ENCODE data around the gene SGCA.

Gene SGCA

DNA sequence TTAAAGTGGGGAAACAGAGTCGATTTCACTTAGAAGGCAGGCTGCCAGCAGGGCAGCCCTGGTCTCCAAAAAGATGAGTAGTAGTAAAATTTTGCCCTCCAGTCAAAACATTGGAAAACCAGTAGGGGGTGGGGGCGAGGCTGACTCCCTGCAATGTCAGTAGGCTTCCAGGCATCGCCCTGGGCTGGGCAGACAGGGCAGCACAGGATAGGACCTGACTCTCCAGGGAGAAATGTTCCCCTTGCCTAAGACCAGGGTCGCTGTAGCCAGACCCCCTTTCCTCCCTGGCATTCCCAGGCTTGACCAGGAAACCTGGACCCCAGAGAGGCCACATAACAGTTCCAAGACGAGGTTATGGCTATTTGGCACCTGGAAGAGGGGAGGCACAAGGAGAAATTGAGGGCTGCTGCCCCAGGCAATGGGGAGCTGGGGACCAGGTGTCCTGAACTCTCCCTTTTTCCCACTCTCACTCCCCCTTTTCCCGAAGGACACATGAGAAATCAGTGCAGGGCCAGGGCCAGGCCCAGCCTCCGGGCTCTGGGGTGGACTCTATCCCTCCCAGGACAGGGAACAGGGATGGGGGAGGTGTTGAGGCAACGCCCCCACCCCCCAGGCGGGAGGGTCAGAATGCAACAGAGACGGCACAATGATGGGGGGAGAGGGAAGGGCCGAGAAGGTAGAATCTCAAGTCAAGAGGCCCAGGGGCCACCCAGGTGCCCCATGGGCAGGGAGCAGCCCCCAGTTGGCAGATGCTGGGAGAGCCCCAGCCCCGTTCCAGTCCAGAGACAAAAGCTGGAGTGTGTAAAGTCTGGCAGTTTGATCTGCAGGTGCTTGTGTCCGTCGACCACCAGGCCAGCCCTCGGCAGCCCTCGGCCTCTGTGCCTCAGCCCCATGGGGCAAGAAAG, 31.3 kb upstream of the SGCA start:
- DNase-seq (ENCODE audit: low spot score): peak; percentile 49

DNA sequence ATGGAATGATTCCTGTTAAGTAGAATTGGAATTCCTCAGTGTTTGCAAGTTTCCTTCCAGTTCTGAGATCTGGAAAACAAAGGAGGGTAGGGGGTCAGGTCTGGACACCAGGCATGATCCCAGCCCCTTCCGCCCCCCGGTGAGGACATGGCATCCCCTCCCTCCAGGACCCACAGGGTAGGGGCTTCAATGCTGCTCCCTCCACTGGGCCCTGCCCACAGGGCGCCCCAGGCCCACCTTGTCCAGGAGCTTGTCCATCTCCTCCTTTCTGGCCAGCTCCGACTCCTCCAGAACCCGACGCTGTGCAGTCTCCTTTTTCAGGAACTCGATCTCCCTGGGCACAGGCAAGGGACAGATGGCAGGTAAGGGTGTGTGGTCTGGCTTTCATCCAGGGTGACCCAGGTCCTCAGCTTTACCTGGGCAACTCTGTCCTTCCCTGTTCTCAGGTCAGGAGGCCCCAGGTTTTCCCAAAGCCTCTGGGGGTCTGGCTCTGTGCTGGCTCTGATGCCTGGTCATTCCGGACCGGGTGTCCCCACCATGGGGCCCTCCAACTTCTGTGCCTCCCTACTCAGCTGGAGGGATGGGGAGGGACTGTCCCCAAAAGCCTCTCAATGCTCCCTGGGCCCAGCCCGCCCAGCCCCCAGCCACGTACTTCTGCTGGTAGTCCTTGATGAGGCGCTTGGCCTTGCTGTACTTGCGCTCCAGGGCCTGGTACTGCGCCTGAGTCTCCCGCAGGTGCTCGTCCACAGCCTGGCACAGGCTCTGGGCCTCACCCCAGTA, 30.3 kb upstream of the SGCA start:
- no peak for DNase-seq (ENCODE audit: low spot score)

- no peak for DNase-seq (ENCODE audit: low spot score)
These were observed 29.6 kb upstream of the SGCA start for GRCh38 chr17:50136096-50136687.

DNA sequence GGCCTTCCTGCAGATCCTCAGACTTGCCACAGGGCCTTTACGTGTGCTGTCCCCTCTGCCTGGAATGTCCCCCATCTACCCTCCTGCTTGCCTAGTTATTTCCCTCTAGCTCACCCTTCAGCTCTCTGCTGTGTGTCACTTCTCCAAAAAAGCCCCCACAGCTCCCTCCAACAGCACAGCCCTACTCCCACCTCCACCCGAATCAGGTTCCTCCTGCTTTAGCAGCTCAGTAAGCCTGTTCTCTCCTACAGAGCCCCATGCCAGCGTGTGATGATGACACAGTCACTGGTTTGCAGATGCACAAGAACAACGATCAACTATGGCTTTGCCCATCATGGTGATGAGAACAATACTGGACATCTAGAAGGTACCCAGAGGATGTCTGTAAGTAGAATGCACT, 28.8 kb upstream of the SGCA start:
- DNase-seq (ENCODE audit: low spot score): no peak

- no peak for DNase-seq (ENCODE audit: low spot score)
These were observed 26.5 kb upstream of the SGCA start for GRCh38 chr17:50139185-50139783.

DNA sequence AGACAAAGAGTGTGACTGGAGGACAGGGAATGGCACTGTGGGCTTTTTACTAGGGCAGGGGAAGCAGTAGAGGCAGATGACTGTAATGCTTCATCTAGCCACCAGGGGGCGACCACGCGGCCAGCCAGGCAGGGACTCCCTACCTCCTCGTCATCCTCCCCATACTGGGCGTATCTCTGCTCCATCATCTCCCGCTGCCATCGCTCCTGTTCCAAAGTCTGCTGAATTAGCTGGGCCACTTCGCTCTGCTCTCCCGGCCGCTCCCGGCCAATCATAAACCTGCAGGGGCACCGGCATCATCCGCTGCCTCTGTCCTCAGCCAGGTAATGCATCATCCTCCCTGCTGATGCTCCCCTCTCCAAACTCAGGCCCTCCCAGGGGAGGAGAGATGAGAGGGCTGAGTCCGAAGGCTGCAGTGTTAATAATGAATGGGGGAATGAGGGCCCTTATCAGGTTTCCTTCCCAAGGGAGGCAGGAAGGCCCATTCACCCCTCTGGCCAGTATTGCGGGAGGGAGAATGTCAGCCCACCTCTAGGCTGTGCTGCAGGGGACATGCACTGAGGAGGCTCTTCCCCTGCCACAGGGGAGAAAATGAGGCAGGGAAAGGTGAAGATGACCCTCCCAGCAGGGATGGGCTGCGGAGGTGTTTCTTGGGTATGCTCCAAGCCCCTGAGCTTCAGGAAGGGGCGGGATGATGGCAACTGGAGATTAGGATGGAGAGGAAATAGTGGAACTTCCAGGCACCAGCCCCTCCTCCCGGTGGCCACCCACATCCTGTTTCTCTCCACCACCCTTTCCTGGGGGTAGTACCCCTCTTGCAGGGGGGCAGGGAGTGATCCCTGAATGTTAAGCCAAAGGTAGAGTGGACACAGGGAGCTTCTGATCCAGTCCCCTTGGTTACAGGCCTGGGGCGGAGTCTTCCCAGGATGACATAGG, 25.6 kb upstream of the SGCA start:
- peak; percentile 92 for DNase-seq (ENCODE audit: low spot score)

- DNase-seq (ENCODE audit: low spot score): no peak
These were observed 24.6 kb upstream of the SGCA start for GRCh38 chr17:50141026-50141744.

GRCh38 chr17:50141745-50142110, 24.1 kb upstream of the SGCA start:
- DNase-seq (ENCODE audit: low spot score): no peak

- DNase-seq (ENCODE audit: low spot score): no peak
These were observed 22.2 kb upstream of the SGCA start for GRCh38 chr17:50143461-50144176.

- DNase-seq (ENCODE audit: low spot score): no peak
These were observed 21.4 kb upstream of the SGCA start for GRCh38 chr17:50144355-50144754.

DNA sequence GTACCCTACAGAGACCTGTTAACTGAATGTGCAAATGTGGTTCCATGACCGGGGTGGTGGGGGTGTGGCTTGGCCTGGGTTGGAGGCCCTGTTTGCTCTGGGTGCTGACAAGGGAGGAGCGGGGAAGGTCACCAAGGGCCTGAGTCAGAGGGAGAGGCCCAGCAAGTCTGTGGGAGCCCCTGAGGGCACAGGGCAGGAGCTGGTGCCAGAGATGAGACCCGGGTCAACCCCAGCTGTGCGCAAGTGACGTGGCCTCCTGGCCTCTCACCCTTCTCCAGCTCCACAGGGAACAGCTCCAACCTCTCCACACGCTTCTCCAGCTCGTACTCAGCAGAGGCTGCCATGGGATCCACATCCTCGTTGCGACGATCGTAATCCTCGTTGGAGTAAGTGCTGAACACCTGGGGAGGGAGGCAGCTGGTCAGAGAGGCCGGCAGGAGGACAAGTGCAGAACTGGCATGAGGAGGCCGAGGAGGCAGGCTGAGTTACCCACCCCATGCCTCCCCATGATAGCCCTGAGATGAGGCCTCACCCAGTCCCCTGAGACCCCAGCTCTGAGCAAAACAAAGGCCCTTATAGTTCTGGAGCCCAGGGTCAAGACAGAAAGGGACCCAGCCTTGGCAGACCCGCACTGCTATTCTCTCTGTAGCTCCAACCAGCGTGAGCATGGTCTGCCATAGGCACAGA, 20.8 kb upstream of the SGCA start:
- DNase-seq (ENCODE audit: low spot score): no peak

DNA sequence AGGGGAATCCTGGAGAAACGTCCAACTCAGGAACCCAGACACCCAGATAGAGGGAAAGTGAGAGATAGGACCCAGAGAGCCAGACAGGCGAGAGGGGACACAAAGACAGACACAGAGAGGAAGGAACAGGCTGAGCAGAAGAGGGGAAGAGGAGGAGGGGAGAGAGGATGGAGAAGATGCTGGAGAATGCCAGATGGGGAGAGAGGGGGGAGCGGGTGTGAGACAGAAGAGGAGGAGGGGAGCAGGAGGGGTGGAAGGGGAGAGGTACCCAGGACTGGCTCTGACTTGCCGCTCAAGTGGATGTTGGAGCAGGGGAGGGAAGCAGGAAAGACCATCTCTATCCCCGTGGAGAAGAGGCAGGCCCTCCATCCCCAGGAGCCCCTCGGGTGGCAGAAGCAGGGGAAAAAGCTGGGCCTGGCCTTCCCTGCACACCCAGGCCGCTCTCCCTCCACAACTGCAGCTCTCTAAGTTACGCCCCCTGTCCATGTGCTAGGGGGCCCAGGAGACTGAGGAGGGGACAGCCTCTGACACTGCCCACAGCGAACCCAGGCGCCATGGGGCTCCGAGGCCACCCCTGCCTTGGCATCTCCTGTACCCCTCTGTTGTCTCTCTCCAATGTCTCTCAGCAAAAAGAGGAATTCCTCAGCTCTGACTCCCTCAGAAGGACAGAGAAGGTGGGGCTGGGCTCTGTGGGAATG, 20.1 kb upstream of the SGCA start:
- DNase-seq (ENCODE audit: low spot score): no peak

GRCh38 chr17:50146230-50146926, 19.4 kb upstream of the SGCA start:
- no peak for DNase-seq (ENCODE audit: low spot score)

DNA sequence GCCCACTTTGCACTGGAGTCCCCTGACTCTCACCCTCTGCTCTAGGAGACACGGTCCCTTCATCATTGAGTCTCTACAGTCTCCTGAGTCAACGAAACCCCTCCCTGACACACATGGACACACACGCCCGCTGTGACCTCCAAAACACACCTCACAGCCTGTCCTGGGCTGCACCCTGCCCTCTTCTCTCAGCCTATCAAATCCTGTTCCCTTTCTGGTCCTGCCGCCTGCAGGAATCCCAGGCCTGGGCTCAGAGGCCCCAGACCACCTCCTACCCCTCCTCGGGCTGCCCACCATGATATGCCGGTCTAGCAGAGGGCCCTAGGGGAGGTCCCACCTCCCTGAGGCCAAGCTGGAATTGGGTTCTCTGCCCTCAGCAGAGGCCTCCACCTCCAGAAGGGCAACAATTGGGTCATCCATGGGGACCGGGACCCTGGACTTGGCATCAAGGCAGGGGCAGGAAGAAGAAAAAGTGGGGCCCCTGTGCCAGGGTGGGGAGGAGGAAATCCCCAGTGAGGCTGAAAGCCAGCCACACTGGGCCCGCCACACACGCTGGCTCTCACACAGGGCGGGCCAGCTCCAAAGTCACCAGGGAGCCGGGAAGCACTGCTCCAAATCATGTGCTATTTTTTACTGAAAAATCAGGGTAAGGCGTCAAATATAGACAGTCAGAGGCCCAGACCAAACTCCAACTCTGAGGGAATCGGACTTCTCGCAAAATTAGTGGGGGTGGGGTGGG, 18.7 kb upstream of the SGCA start:
- no peak for DNase-seq (ENCODE audit: low spot score)

DNA sequence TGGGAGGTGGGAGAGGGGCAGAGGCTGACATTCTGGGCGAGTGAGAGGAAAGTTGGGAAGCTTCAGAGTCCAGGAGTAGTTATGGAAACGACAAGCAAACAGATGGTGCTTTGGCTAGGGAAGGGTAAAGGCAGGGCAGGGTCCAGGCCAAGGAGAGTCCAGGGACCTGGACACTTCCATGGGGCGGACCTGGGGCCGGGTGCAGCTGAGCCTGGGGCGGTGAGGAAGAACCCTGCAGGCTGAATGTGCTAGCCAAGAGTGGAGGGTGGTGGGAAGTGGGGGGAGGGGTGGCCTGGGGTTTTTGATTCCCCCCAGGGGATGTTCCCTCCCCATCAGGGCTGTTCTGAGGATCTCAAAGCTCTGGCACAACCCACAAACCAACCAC, 18.0 kb upstream of the SGCA start:
- peak; percentile 58 for DNase-seq (ENCODE audit: low spot score)

DNA sequence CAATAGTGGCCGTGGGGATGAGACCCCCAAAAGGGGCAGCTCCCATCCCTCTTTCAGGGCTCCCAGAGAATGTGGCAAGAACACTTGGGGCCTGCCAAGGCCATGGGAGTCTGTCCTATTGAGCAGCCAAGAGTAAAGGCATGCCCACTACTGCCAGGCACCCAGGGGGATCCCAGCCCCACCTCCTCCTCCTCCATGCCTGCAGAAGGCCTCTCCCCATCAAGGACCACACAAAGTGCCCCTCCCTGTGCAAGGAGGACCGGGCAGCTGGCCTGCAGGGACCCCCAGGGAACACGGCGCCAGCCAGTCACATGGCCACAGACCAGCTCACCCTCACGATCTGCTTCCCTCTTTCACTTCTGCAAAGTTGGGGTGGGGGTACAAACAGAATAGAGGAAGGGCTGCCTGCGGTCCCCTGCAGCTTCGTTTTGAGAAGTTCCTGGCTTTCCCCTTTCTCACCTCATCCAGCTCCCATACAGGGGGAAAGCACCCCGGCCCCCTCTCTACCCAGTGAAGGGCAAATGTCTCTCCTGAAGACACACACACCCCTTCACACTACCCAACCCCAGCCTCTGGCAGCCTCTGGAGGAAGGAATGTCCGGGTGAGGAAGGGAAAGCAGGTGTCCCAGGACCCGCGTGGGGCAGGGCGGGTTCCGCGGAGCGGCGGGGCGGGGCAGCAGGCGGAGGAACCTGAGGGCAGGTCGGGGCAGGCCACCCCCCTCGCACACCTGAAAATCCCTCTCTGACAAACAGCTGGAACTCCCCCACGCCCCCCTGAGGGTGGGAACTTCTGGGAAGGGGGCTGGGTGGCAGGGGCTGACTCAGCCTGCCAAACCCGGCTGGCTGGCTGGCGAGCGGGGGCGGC, 17.3 kb upstream of the SGCA start:
- peak; percentile 54 for DNase-seq (ENCODE audit: low spot score)

GRCh38 chr17:50149091-50149416, 16.8 kb upstream of the SGCA start:
- DNase-seq (ENCODE audit: low spot score): no peak

Data from AG08395 (cell line).